CD4-positive, alpha-beta memory T cell (primary cell): ENCODE data around the gene PBX4. TPM values are rescaled to one million over a fixed set of nuclear protein-coding genes. Genes with fewer than 3 reads are reported as not detected.
"Not testable (repeated sequence)": the region's sequence is repeated elsewhere in the genome, so short reads cannot be mapped to it uniquely, and the experiment has no call there.

ENCODE experiments used
- CTCF ChIA-PET: fragments of 350-600 bp; sonication (Branson Sonifier 250); formaldehyde crosslinking; loops from one replicate; lab custom pipeline; 2021; ENCODE audit warnings: inconsistent platforms; ENCODE audit not compliant: partially characterized antibody; lab: Charles Lee
- POLR2A ChIA-PET: fragments of 350-600 bp; sonication (Branson Sonifier 250); formaldehyde crosslinking; loops from one replicate; lab custom pipeline; 2021; ENCODE audit not compliant: partially characterized antibody; lab: Charles Lee
- DNase-seq, 5 donors: peaks; one replicate each; pipeline versions ENCODE4 v3.0.0 to v3.0.0-alpha.2; 2020 to 2022; ENCODE audit warnings: mixed read lengths in 1 of 5
- H3K27ac ChIP-seq: one replicate; pipeline ENCODE4 v1.7.0; 2013; ENCODE audit warnings: low read depth, low read length
- H3K27me3 ChIP-seq: 2 replicates; pipeline ENCODE4 v1.7.0; 2013; ENCODE audit warnings: mild to moderate bottlenecking, low read length, moderate library complexity; ENCODE audit not compliant: insufficient read depth
- H3K36me3 ChIP-seq: 2 replicates; pipeline ENCODE4 v1.7.0; 2013; ENCODE audit warnings: mild to moderate bottlenecking, low read length, moderate library complexity; ENCODE audit not compliant: insufficient read depth
- H3K4me1 ChIP-seq: 2 replicates; pipeline ENCODE4 v1.7.0; 2013; ENCODE audit warnings: mild to moderate bottlenecking, low read length, moderate library complexity; ENCODE audit not compliant: insufficient read depth
- H3K4me3 ChIP-seq, 2 donors: one replicate each; pipeline ENCODE4 v1.7.0; 2013; ENCODE audit warnings: low read length in 2 of 2, mild to moderate bottlenecking in 1 of 2
- H3K9me3 ChIP-seq, 2 donors: one replicate each; pipeline ENCODE4 v1.7.0; 2013; ENCODE audit warnings: low read length in 2 of 2, control low read depth in 1 of 2; ENCODE audit not compliant: control insufficient read depth in 1 of 2
- H3K27ac Mint-ChIP-seq, 7 donors: one replicate each; pipeline ENCODE4 v1.8.0; 2020 to 2021; ENCODE audit warnings: mixed read lengths in 7 of 7, mild to moderate bottlenecking in 6 of 7, inconsistent platforms in 3 of 7, moderate library complexity in 3 of 7
- H3K27me3 Mint-ChIP-seq, 2 donors: one replicate each; pipeline ENCODE4 v1.8.0; 2020 to 2021; ENCODE audit warnings: mixed read lengths in 2 of 2
- H3K36me3 Mint-ChIP-seq, 2 donors: one replicate each; pipeline ENCODE4 v1.8.0; 2020 to 2021; ENCODE audit warnings: mixed read lengths in 2 of 2, inconsistent platforms in 1 of 2, mild to moderate bottlenecking in 1 of 2
- H3K4me1 Mint-ChIP-seq, 4 donors: one replicate each; pipeline ENCODE4 v1.8.0; 2020 to 2021; ENCODE audit warnings: mixed read lengths in 4 of 4, mild to moderate bottlenecking in 1 of 4
- H3K4me3 Mint-ChIP-seq, 8 donors: one replicate each; pipeline ENCODE4 v1.8.0; 2020 to 2021; ENCODE audit warnings: mixed read lengths in 8 of 8, mild to moderate bottlenecking in 7 of 8, moderate library complexity in 6 of 8, inconsistent platforms in 3 of 8
- H3K9me3 Mint-ChIP-seq, 8 donors: one replicate each; pipeline ENCODE4 v1.8.0; 2020 to 2021; ENCODE audit warnings: mixed read lengths in 8 of 8, mild to moderate bottlenecking in 5 of 8, inconsistent platforms in 3 of 8, moderate library complexity in 1 of 8
- intact Hi-C: fragments of 100-400 bp; cut with micrococcal nuclease; formaldehyde crosslinking; loops from one replicate; pipeline ENCODE4 v1.15.1; 2023
- polyA plus RNA-seq, 2 donors: library from polyadenylated mRNA; unstranded; fragments of 300-500 nt; fragmentation: Illumina TruSeq; gene quantifications; one replicate each; pipeline ENCODE4 v1.2.3, GENCODE V29; 2021
- total RNA-seq, 2 experiments: library from RNA; stranded (reverse); gene quantifications; one replicate each; pipeline ENCODE4 v1.2.3, GENCODE V29; 2021

Gene PBX4, protein sequence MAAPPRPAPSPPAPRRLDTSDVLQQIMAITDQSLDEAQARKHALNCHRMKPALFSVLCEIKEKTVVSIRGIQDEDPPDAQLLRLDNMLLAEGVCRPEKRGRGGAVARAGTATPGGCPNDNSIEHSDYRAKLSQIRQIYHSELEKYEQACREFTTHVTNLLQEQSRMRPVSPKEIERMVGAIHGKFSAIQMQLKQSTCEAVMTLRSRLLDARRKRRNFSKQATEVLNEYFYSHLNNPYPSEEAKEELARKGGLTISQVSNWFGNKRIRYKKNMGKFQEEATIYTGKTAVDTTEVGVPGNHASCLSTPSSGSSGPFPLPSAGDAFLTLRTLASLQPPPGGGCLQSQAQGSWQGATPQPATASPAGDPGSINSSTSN
- total RNA-seq = 10 to 100 TPM; 46.5 to 56.3 TPM
- 10 to 100 TPM in 1 of 2 donors, 1 to 10 TPM in 1; 3.9 to 11.8 TPM for polyA plus RNA-seq

DNA sequence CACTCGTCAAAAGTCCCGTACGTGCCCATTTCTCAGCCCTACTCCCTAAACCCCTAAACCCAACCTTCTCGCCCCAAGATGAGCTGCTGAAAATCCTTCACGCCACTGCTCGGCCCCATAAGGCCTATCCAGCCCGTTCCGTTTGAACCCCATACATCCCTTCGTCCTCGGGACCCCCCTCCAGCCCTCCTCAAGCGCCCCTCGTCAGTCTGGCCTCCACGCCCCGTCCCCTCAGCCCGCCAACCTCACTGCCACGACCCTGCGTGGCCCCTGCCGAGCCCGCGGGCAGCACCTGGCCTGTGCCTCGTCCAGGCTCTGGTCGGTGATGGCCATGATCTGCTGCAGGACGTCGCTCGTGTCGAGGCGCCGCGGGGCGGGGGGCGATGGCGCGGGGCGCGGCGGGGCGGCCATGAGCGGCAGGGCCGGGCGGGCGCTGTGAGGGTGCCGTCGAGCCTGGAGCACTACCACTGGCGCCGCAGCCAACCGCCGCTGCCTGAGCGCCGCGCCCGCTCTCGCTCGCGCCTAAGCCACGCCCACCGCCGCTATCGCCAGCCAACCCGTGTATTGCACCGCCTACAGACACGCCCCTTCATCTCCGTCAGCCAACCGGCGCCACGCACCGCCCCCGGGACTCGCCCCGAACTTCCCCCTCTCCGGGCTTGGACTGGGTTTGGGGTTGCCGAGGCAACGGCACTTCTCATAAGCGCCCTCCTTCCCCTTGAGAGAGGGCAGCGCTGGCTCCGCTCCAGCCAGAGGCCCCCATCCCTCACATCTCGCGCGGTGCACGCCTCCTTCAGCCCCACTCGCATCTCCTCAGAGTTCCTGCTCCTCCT is at the start of gene PBX4:
TSS of gene PBX4 (minus strand) at position 469 of the 833 bp plus-strand sequence. CDS start at position 411, 58 bp downstream.
- Mint-ChIP-seq H3K4me1 (peaks cover 33 to 49% (median 40%) of the 10 kb centered on the region in 4 donors), H3K27ac (peak within 1 kb of the TSS; percentile 86 to 99 (median 97)), H3K36me3 (peaks cover 6 to 18% of the 10 kb centered on the region in 2 donors), H3K9me3 (no peaks in the 10 kb centered on the region), H3K27me3 (no peaks in the 10 kb centered on the region), H3K4me3 (peak within 1 kb of the TSS; percentile 90 to 98 (median 94))
- H3K36me3 ChIP-seq = peaks cover under 1% of the 10 kb centered on the region
- peak; percentile 99 for DNase-seq
- CTCF ChIA-PET = interaction anchor here (0.6 to 4.3 kb wide), 4 partner anchors 11 to 66 kb away, joined by 3 to 21 read pairs (median 4); partner anchors contain the start of gene GMIP
- POLR2A ChIA-PET = interaction anchor here (0.7 to 6.1 kb wide), 17 partner anchors 9 to 203 kb away, joined by 3 to 56 read pairs (median 6); partner anchors contain the start of genes ATP13A1, GMIP, LPAR2 and ZNF101
- intact Hi-C loops = loop anchor here (1.0 to 5.0 kb wide), 5 partner anchors 9 to 44 kb away; partner anchors contain the start of genes ATP13A1 and GMIP
- H3K9me3 ChIP-seq = no peaks in the 10 kb centered on the region
- H3K27me3 ChIP-seq = no peaks in the 10 kb centered on the region
- H3K4me3 ChIP-seq = peak within 1 kb of the TSS; percentile 71 to 86
- H3K4me1 ChIP-seq = peaks cover 53% of the 10 kb centered on the region
- peak within 1 kb of the TSS; percentile 93 for H3K27ac ChIP-seq

- H3K9me3 Mint-ChIP-seq, DNase-seq, H3K9me3 ChIP-seq, H3K27ac ChIP-seq, H3K27me3 Mint-ChIP-seq, H3K27me3 ChIP-seq, H3K4me3 ChIP-seq: not testable (repeated sequence)
- Histone ChIP-seq H3K4me1 (peaks cover 56% of the 10 kb centered on the region), H3K36me3 (peaks cover 13% of the 10 kb centered on the region)
- Mint-ChIP-seq H3K27ac (peak overlapping the region in 4 of 7 donors; percentile 19 to 95 (median 58)), H3K4me1 (peaks cover 25 to 64% (median 40%) of the 10 kb centered on the region in 4 donors), H3K4me3 (peak overlapping the region in 4 of 8 donors; percentile 34 to 57 (median 40)), H3K36me3 (peaks cover 13 to 39% of the 10 kb centered on the region in 2 donors)
- ChIA-PET POLR2A (interaction anchor here (0.8 to 8.2 kb wide), 4 partner anchors 21 to 156 kb away, joined by 3 to 135 read pairs (median 3); partner anchors contain the start of genes LPAR2, ZNF14 and ZNF506), CTCF (interaction anchor here (0.9 kb wide), 1 partner anchor 107 kb away, joined by 3 read pairs; no protein-coding TSS in a partner anchor)
- intact Hi-C loops = loop anchor here (10.0 kb wide), 1 partner anchor 261 kb away; the partner anchor contains the start of gene GATAD2A
These were observed 47.0 kb upstream of the PBX4 start for GRCh38 chr19:19665420-19665948.

DNA sequence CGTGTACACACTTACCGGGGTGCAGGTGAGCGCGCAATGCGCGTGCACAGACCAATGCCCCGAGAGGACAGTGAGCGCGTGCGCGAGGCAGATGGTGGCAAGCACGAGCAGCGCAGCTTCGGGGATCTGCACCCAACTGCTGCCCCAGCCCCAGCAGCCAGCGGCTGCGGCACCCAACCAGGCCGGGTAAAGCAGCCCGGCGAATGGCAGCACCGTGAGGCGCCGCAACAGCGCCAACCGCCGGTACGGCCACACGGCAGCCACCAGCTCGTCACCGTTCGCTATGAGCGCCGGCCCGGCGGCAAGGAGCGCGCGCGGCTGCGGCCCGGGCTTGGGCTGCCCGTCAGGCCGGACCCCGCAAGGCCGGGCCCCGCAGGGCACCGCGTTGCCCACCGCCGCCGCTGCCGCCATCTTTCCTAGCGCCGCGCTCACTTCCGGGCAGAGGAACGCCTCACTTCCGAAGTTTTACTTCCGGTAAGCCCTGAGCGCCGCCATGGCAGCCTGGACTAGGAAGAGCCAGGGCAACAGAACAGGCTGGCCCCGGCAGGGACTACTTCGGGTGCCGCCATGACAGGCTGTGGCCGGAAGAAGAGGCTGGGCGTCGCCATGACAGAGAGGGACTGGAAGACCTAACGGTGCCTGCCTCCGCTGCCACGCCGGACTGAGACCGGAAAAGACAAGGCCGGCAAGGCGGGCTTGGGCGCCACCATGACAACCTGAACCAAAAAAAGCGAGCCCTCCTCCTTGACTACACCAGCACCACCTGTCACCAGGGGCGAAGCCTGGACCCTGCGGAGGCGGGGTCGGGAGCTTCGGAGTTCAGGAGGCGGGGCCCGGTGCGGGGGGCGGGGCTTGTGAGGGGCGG is 45.0 kb upstream of the PBX4 start, which contains the start of gene ATP13A1:
TSS of gene ATP13A1 (minus strand) at position 421 of the 865 bp plus-strand sequence. CDS start at position 411, 10 bp downstream.
- peak within 1 kb of the TSS; percentile 95 to 99 (median 98) for H3K27ac Mint-ChIP-seq
- no peaks in the 10 kb centered on the region for H3K27me3 Mint-ChIP-seq
- Histone ChIP-seq H3K27me3 (no peaks in the 10 kb centered on the region), H3K36me3 (peaks cover 18% of the 10 kb centered on the region), H3K4me1 (peaks cover 58% of the 10 kb centered on the region), H3K4me3 (peak within 1 kb of the TSS; percentile 78 to 89), H3K27ac (peak within 1 kb of the TSS; percentile 89), H3K9me3 (no peaks in the 10 kb centered on the region)
- ChIA-PET CTCF (interaction anchor here (1.4 to 4.2 kb wide), 4 partner anchors 14 to 131 kb away, joined by 3 to 12 read pairs (median 7); partner anchors contain the start of gene GMIP), POLR2A (interaction anchor here (0.6 to 8.2 kb wide), 34 partner anchors 8 to 389 kb away, joined by 3 to 135 read pairs (median 4); partner anchors contain the start of genes GMIP, LPAR2, PBX4 and ZNF14)
- H3K9me3 Mint-ChIP-seq = peaks cover 0 to 9% (median 2%) of the 10 kb centered on the region in 8 donors
- intact Hi-C loops = loop anchor here (1.0 to 10.0 kb wide), 9 partner anchors 21 to 471 kb away; partner anchors contain the start of genes BORCS8, GATAD2A, GMIP and LPAR2
- peak; percentile 95 to 98 (median 96) for DNase-seq
- peak within 1 kb of the TSS; percentile 92 to 96 (median 93) for H3K4me3 Mint-ChIP-seq
- peaks cover 8 to 39% of the 10 kb centered on the region in 2 donors for H3K36me3 Mint-ChIP-seq
- H3K4me1 Mint-ChIP-seq = peaks cover 24 to 51% (median 38%) of the 10 kb centered on the region in 4 donors

DNA sequence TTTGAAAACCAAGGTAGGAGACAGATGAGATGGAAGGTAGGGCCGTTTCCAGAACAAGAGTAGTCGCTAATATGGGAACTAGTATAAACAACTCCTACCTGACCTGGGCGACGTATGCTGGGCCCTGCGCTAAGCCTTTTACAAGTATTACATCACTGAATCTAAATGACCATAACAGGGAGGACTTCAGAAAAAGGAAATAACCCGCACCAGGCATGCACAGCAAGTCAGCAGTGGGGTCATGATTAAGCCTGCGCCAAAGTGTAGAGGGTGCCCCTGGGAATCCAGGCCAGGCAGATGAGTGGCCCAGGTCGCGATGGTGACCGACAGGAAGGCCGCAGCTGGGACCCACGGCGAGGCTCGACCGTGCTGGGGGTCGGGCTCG is 44.4 kb upstream of the PBX4 start:
- Histone ChIP-seq H3K4me3 (peak overlapping the region; percentile 78 to 89), H3K9me3 (no peaks in the 10 kb centered on the region), H3K4me1 (peaks cover 56% of the 10 kb centered on the region), H3K27me3 (no peaks in the 10 kb centered on the region), H3K27ac (peak overlapping the region; percentile 89), H3K36me3 (peaks cover 24% of the 10 kb centered on the region)
- Mint-ChIP-seq H3K4me3 (peak overlapping the region; percentile 89 to 96 (median 92)), H3K9me3 (peaks cover 0 to 5% (median 0%) of the 10 kb centered on the region in 8 donors), H3K27ac (peak overlapping the region; percentile 91 to 99 (median 95)), H3K27me3 (no peaks in the 10 kb centered on the region), H3K4me1 (peaks cover 25 to 51% (median 35%) of the 10 kb centered on the region in 4 donors), H3K36me3 (peaks cover 14 to 40% of the 10 kb centered on the region in 2 donors)
- intact Hi-C loops = loop anchor here (1.0 to 10.0 kb wide), 8 partner anchors 20 to 470 kb away; partner anchors contain the start of genes BORCS8, GATAD2A, GMIP and LPAR2
- ChIA-PET POLR2A (interaction anchor here (0.6 to 8.2 kb wide), 29 partner anchors 12 to 389 kb away, joined by 3 to 135 read pairs (median 6); partner anchors contain the start of genes GMIP, LPAR2, NDUFA13 and PBX4), CTCF (interaction anchor here (1.4 to 4.2 kb wide), 4 partner anchors 14 to 131 kb away, joined by 3 to 12 read pairs (median 7); partner anchors contain the start of gene GMIP)
- DNase-seq = no peak

GRCh38 chr19:19662344-19662743 is 43.9 kb upstream of the PBX4 start:
- intact Hi-C loops = loop anchor here (2.0 to 10.0 kb wide), 5 partner anchors 20 to 470 kb away; partner anchors contain the start of genes BORCS8, GATAD2A, GMIP and PBX4
- peak overlapping the region; percentile 78 to 89 for H3K4me3 ChIP-seq
- ChIA-PET CTCF (interaction anchor here (1.0 to 4.2 kb wide), 7 partner anchors 12 to 130 kb away, joined by 3 to 12 read pairs (median 4); partner anchors contain the start of gene GMIP), POLR2A (interaction anchor here (0.9 to 8.2 kb wide), 24 partner anchors 11 to 239 kb away, joined by 3 to 135 read pairs (median 10); partner anchors contain the start of genes GMIP, LPAR2, NDUFA13 and PBX4)
- no peaks in the 10 kb centered on the region for H3K27me3 ChIP-seq
- H3K9me3 Mint-ChIP-seq = peaks cover 0 to 5% (median 0%) of the 10 kb centered on the region in 8 donors
- peaks cover 50% of the 10 kb centered on the region for H3K4me1 ChIP-seq
- H3K4me3 Mint-ChIP-seq = peak overlapping the region; percentile 89 to 96 (median 92)
- H3K27ac Mint-ChIP-seq = peak overlapping the region; percentile 91 to 99 (median 95)
- peaks cover 25 to 46% (median 33%) of the 10 kb centered on the region in 4 donors for H3K4me1 Mint-ChIP-seq
- H3K36me3 Mint-ChIP-seq = peaks cover 18 to 44% of the 10 kb centered on the region in 2 donors
- peaks cover 29% of the 10 kb centered on the region for H3K36me3 ChIP-seq
- peak overlapping the region; percentile 89 for H3K27ac ChIP-seq
- no peak for DNase-seq
- no peaks in the 10 kb centered on the region for H3K27me3 Mint-ChIP-seq
- no peaks in the 10 kb centered on the region for H3K9me3 ChIP-seq
